HG03103 (cell line): ENCODE results near the gene EMC8.

Experiments
- ATAC-seq: cut with Tn5 transposase; IDR thresholded peaks from one replicate; pipeline ENCODE4 v1.9.1; 2021; ENCODE audit warnings: low read depth; ENCODE audit not compliant: unreplicated experiment

The EMC8 gene

GRCh38 chr16:85793662-85794298, 5.6 kb downstream of the EMC8 start:
- ATAC-seq: no peak

- ATAC-seq: no peak
Measured at GRCh38 chr16:85789773-85790172, 9.6 kb downstream of the EMC8 start.

GRCh38 chr16:85788819-85789218, 10.5 kb downstream of the EMC8 start:
- no peak for ATAC-seq

GRCh38 chr16:85785927-85786326, 13.4 kb downstream of the EMC8 start:
- ATAC-seq: no peak

GRCh38 chr16:85784813-85785212, 14.5 kb downstream of the EMC8 start:
- no peak for ATAC-seq

- no peak for ATAC-seq
Measured at GRCh38 chr16:85783441-85783840, 15.9 kb downstream of the EMC8 start.

GRCh38 chr16:85782451-85782850, 16.9 kb downstream of the EMC8 start:
- ATAC-seq: no peak

GRCh38 chr16:85781695-85782370, 17.5 kb downstream of the EMC8 start:
- ATAC-seq: no peak

GRCh38 chr16:85781156-85781555, 18.2 kb downstream of the EMC8 start:
- no peak for ATAC-seq

- no peak for ATAC-seq
Measured at GRCh38 chr16:85780281-85780680, 19.1 kb downstream of the EMC8 start.

GRCh38 chr16:85778873-85779272, 20.5 kb downstream of the EMC8 start:
- ATAC-seq: no peak

GRCh38 chr16:85777583-85778310, 21.6 kb downstream of the EMC8 start:
- no peak for ATAC-seq

GRCh38 chr16:85774811-85775210, 24.5 kb downstream of the EMC8 start:
- ATAC-seq: no peak

- ATAC-seq: no peak
Measured at GRCh38 chr16:85774136-85774535, 25.2 kb downstream of the EMC8 start.

- no peak for ATAC-seq
Measured at GRCh38 chr16:85773044-85773443, 26.3 kb downstream of the EMC8 start.

- ATAC-seq: no peak
Measured at GRCh38 chr16:85770741-85771140, 28.6 kb downstream of the EMC8 start.

GRCh38 chr16:85768199-85768598, 31.1 kb downstream of the EMC8 start:
- no peak for ATAC-seq

- no peak for ATAC-seq
Measured at GRCh38 chr16:85767531-85767930, 31.8 kb downstream of the EMC8 start.

GRCh38 chr16:85765767-85766166, 33.6 kb downstream of the EMC8 start:
- ATAC-seq: no peak

GRCh38 chr16:85765211-85765610, 34.1 kb downstream of the EMC8 start:
- no peak for ATAC-seq

- ATAC-seq: no peak
Measured at GRCh38 chr16:85763616-85764015, 35.7 kb downstream of the EMC8 start.

- no peak for ATAC-seq
Measured at GRCh38 chr16:85762970-85763369, 36.4 kb downstream of the EMC8 start.
